GM10266 (cell line): ENCODE data around the gene ENTREP3.
A peak's percentile ranks its signal among the peaks of the same experiment; 100 is the strongest.

Source experiments
- DNase-seq: peaks from one replicate; pipeline ENCODE4 v3.0.0; 2012; ENCODE audit errors: extremely low spot score
- CTCF ChIP-seq: IDR thresholded peaks from 2 replicates; pipeline ENCODE4 v1.5.1; 2012; ENCODE audit warnings: mild to moderate bottlenecking, low read depth; ENCODE audit not compliant: control insufficient read depth, insufficient read depth; ENCODE audit errors: missing control alignments

Gene ENTREP3

DNA sequence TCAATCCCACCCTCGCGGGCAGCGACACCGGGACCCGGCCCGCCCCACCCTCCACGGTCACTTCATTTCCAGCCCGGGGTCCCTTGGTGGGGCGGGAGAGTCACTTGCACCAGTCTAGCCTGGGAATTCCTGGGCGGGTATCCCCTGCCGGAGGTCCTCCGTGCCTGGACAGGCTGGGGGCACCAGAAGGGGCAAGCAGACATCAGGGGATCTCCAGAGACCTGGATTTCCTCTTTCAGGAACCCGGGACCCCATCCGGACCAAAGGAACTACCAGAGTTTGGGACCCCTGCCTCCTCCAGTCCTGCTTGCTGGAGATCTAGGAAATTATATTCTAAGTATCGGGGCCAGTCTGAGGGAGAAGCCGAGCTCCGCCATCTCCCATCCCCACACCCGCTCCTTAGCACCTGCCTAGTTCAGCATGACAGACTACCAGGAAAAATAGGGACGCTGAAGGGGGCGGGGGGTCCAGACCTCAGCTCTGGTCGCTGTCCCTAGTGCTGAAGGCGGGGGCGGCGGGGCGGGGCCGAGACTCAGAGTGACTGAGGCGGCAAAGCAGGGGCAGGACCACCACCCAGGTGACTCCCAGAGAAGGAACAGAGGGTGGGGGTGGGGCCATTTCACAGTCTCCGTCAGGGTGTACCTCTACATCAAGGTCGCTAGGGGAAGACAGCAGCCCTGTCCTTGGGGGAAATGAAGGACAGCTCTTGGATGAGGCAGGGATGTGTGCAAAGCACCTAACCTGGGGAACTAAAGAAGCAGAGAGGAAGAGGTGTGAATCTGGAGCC, 22.8 kb upstream of the ENTREP3 start:
- peak; percentile 39 for TF ChIP-seq CTCF
- peak; percentile 80 for DNase-seq

DNA sequence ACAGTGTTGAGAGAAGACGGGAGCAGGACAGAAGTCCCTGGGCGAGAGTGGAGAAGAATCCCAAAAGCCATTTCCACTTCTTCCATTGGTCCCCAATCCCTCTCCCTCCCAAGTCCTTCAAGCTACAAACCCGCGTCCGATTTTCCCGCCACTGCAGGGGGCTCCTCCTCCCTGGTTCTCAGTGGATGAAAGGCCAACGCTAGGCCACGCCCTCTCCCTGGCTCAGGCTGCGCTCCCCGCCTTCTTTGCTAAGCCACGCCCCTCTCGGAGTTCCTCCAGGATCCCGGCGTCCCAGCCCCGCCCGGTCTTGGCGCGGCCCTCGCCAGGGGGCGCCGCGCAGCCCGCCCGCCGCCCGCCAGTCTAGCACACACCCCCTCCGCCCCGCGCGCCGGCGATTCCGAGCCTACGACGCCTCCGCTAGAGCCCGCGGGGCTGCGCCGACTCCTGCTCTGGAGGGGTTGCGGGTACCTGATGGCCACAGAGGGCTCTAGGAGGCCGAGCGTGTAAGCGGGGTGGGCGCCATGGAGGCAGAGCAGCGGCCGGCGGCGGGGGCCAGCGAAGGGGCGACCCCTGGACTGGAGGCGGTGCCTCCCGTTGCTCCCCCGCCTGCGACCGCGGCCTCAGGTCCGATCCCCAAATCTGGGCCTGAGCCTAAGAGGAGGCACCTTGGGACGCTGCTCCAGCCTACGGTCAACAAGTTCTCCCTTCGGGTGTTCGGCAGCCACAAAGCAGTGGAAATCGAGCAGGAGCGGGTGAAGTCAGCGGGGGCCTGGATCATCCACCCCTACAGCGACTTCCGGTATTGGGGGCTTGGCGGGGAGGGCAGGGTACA, 22.0 kb upstream of the ENTREP3 start, which contains the start of gene HCN3:
Gene HCN3 (plus strand): TSS at position 394 of the 832 bp plus-strand sequence. CDS start 128 bp downstream, at position 522.
- TF ChIP-seq CTCF: peak; percentile 58
- peak; percentile 99 for DNase-seq

- peak; percentile 97 for DNase-seq
- no peak for TF ChIP-seq CTCF
Measured at GRCh38 chr1:155273343-155274245, 18.3 kb upstream of the ENTREP3 start, which contains the start of gene CLK2. TSS of gene CLK2 (minus strand) at chr1:155273504. CDS start at chr1:155270977, 2,527 bp downstream.

DNA sequence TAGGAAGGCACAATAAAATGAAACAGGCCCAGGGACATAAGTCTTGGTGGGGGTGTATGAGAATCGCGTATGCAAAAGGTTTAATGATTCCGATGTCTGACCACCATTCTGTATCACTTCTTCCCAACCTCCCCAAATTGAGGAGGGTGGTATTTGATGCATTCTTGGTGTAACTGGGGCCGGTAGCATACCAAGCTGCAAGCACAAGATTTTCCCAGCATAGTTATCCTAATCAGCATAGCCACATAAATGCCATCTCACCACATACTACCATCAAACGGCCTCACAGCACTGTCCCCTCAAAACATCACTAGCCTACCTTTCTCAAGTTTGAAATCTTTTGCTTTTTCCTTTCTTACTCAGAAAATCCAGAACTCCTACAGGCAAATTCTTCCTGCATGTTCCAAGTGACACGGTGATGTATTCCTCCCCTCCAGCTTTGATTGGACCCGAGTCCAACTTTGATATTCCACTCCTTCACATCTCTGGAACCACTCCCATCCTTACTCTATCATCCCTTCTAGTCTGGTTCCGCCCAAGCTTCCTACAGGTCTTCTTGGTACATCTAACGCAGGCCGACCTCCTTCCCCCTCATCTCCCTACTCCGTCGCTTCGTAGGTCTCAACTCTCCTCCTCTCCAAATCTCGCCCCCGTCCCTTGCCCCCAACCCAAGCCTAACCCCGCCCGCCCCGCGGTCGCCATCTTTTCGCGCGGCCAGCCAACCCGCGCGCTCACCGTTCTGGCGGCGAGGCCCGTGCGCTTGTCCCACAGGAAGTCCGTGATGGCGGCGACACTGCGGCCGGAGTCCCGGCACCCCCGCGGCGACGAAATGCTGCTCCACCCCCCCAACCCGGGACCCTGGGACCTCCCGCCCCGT, 17.4 kb upstream of the ENTREP3 start:
- TF ChIP-seq CTCF: no peak
- no peak for DNase-seq

DNA sequence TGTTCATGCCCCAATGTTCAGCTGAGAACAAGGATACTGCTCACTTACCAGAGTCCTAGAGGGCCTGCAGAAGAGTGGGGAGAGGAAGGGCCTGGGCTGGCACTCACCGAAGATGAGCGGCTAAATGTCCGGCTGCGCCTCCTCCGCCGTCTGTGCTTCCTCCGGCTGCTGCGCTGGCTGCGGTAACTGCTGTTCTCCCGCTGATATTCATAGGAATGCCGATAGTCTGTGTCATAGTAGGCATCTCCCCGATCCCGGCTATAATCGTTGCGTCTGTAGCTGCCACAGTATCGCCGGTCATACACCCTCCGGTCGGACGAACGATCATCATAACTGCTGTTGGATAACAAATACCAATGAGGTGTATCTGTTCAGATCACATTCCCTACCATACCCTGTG, 14.1 kb upstream of the ENTREP3 start:
- TF ChIP-seq CTCF: no peak
- DNase-seq: no peak

- DNase-seq: no peak
- TF ChIP-seq CTCF: no peak
Measured at GRCh38 chr1:155268630-155269029, 13.3 kb upstream of the ENTREP3 start.
